22Rv1 (cell line): ENCODE measurements around the gene ADAMTS3.

Experiments
- ZFX ChIP-seq: fragments of 450-650 bp; IDR thresholded peaks from 2 replicates; pipeline ENCODE4 v1.6.1; 2017; ENCODE audit warnings: antibody characterized with exemption, borderline replicate concordance
- TF ChIP-seq, protein P1 (sequence below): fragments of 450-650 bp; IDR thresholded peaks from 2 replicates; pipeline ENCODE4 v1.5.1; 2017; ENCODE audit warnings: mild to moderate bottlenecking

DNA sequence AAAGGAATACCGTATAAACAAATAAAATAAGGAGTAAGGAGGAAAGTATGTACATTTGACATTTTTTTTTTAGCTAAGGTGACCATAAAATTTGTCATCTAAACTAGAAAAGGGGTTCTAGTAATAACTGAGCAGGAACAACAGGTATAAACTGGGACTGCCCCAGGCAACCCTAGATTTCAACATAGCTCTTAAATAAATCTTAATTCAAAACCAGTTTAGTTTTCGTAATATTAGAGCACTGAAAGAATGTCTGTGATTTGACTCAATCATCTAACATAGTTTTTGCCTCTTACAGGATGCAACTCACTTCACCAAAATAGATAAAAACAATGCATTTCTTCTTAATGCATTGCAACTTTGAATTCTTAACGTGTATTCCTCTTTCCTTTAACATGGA is 257.7 kb downstream of the ADAMTS3 start:
- TF ChIP-seq, protein P1, sequence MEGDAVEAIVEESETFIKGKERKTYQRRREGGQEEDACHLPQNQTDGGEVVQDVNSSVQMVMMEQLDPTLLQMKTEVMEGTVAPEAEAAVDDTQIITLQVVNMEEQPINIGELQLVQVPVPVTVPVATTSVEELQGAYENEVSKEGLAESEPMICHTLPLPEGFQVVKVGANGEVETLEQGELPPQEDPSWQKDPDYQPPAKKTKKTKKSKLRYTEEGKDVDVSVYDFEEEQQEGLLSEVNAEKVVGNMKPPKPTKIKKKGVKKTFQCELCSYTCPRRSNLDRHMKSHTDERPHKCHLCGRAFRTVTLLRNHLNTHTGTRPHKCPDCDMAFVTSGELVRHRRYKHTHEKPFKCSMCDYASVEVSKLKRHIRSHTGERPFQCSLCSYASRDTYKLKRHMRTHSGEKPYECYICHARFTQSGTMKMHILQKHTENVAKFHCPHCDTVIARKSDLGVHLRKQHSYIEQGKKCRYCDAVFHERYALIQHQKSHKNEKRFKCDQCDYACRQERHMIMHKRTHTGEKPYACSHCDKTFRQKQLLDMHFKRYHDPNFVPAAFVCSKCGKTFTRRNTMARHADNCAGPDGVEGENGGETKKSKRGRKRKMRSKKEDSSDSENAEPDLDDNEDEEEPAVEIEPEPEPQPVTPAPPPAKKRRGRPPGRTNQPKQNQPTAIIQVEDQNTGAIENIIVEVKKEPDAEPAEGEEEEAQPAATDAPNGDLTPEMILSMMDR: no peak
- TF ChIP-seq ZFX: no peak
